Measurements from ENCODE around the gene C7orf33. TPM values are rescaled to one million over a fixed set of nuclear protein-coding genes. Genes with fewer than 3 reads are reported as not detected.

The C7orf33 gene
- total and polyA plus RNA-seq, 7 experiments from 2014 or later = not detected

Other genes starting within 250 kb of the C7orf33 start
- 10 to 100 TPM; 39.0 to 68.7 (median 53.6) TPM for gene CUL1, start 108.1 kb downstream of the C7orf33 start, total RNA-seq
- gene CUL1, start 108.1 kb downstream of the C7orf33 start, polyA plus RNA-seq = 10 to 100 TPM; 41.7 to 74.0 TPM